ENCODE measurements around the gene PCDH9.
A peak's percentile ranks its signal among the peaks of the same experiment; 100 is the strongest.
"Not testable (repeated sequence)": the region's sequence is repeated elsewhere in the genome, so short reads cannot be mapped to it uniquely, and the experiment has no call there.

Gene PCDH9

DNA sequence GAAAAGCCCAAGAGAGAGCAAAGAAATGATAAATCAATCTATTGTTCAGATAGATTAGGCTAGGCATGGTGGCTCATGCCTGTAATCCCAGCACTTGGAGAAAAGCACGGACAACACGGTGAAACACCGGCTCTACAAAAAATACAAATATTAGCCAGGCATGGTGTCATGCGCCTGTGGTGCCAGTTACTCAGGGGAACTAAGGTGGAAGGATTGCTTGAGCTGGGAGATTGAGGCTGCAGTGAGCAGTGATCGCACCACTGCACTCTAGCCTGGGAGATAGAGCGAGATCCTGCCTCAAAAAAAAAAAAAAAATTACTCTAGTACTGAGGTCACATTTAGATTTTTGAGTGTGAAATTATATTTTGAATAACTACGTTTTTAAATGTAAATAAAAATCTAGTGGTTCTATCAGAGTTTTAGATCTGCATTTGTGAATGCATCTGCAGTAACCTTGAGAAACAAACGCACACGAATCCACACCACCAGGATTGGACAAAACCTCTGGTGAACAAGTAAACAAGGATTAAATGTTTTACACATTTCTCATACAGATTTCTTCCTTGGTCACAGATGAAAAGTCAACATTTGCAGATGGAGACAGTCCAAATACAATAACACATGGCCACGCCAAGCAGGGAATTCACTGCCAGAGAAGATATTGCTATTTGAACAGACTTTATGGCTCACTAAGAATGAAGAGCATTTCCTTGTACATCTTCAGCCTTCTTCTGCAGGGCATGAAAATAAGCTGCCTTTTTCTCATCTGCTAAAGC lies 917.6 kb downstream of the PCDH9 start:
- FAIRE-seq = peak; percentile 92

DNA sequence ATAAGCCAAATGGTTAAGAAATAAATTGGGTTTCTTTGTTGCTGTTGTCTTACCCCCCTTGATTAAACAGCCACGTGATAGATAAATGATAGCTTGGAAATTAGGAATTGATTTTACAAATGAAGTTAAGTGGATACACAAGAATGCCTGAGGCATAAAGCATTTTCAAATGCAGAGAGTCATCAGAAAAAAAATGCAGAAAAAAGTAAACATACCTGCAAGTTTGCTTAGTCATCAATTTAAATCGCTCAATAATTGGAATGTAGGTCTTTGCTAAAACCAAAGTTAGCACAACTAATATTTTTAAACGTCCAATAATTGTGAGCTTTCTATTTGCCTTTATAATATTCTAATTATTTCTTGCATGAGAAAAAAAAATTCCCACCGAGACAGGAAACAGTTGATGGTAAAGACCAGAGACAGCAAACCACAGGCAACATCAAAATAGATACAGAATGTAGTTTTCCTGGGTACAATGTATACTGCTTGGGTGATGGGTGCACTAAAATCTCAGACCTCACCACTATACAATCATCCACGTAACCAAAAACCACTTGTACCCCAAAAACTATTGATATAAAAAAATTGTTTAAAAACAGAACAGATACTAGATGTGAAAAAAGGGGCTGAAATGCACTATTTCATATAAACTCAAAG lies 924.0 kb downstream of the PCDH9 start:
- no peak for FAIRE-seq

DNA sequence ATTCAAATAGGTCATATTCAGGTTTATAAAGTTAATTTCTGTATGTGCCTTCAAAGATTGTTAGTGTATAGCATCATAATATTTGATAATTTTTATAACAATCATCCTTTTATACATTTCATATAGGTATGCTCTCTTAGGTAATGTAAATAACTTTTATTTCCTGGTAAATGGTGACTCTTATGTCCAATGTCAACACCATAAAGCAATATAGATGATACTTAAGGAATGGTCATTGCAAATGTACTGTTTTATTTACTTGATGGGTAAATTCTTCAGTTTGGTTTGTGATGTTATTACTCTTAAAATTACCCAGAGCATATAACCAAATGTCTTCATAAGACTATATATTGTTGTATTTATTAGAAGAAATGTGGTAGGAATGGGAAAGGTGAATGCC lies 928.7 kb downstream of the PCDH9 start:
- FAIRE-seq = no peak

DNA sequence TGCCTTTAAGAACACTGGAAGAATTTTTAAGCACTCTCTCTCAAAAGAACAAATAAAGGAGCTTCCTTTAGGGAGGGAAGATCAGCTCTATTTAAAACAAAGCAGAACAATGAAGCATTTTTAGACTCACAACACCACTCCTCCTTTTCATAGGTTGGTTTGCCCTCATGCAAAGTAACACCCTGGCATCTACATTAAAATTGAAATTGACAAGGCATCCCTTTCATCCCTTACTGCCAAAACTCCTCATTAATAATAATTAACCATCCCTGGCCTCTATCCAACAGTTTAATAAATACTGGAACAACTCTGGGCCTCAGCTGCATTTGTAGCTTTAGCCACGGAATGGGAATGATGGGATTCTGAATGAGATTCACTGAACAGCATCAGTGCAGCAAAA lies 929.1 kb downstream of the PCDH9 start:
- no peak for FAIRE-seq

DNA sequence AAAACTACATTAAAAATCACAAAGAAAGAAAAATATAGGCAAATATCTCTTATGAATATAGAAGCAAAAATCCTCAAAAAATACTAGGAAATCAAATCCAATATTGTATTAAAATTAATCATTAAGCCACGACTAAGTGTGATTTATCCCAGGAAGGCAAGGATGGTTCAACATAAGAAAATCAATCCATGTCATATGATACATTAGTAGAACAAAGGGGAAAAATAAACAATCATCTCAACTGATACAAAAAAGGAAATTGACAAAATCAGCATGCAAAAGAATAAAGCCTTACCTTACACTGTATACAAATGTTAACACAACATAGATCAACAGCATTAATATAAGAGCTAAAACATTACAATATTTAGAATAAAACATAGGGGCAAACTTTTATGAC lies 933.3 kb downstream of the PCDH9 start:
- FAIRE-seq = no peak

DNA sequence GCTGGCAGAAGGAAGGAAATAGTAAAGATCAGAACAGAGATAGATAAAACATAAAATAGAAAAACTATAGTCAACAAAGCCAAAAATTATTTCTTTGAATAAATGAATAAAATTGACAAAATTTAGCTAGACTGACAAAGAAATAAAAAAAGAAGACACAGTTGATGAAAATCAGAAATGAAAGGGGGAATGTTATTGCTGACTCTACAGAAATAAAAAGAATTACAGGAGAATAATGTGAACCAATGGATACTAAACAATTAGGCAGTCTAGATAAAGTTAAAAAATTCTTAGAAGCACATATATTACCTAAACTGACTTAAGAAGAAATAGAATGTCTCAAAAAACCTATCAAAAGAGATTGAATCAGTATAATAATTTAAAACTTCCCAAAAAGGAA lies 933.8 kb downstream of the PCDH9 start:
- FAIRE-seq = no peak

DNA sequence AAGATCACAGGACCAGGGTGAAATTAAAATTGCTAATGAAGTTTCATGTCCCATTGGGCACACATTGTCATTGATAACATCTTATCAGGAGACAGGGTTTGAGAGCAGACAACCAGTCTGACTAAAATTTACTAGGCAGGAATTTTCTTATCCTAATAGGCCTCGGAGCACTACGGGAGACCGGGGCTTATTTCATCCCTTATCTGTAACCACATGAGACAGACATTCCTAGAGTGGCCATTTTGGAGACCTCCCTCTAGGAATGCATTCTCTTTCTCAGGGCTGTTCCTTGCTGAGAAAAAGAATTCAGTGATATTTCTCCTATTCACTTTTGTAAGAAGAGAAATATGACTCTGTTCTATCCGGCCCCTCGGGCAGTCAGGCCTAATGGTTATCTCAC lies 943.3 kb downstream of the PCDH9 start:
- FAIRE-seq = not testable (repeated sequence)

DNA sequence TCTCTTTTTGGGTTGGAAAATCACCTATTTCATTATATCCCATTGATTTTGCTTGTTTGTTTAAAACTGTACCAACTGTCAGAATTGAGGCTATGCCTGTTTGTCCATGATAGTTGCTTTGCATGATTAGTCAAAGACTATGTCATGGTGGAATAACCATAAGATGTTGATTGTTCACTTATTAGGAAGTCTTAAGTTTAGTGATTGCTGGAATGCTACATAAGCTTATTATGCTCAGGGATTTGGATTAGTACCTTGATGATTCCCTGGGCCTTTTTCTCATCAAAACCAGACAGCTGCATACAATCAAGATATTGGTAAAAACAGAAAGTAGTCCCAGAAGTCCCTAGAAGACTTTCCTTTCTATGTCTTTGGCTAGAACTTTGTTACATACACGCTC lies 954.7 kb downstream of the PCDH9 start:
- no peak for FAIRE-seq

DNA sequence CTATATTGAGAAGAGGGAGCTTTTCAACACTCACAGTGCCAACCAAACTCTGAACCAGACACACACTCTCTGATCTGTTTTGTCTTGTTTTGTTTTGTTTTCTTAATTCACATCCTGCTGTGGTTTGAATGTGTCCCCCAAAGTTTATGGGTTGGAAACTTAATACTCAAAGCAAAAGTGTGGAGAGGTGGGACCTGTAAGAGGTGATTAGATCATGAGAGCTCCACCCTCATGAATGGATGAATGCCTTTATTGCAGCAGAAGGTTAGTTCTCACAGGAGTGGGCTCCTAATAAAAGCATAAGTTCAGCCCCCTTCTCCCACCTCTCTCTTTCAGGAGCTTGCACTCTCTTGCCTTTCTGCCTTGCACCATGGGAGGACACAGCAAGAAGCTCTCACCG lies 957.1 kb downstream of the PCDH9 start:
- FAIRE-seq = no peak

DNA sequence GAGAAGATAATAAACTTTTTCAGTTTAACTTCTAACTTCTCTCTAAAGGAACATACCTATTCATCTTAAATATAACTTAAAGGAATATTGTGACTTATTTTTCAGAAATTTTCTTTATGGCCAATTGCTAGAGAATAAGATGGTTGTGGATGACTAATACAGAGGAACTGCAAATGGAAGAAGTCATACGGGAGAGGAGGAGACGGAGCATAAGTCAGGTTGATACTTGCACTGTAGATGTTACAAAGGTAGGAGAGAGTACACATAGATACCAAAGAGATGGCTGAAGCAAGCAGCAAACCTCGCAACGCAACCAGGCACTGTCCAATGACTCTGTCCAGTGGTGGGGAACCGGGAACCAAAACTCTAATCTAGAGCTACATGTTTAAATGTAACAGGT lies 963.4 kb downstream of the PCDH9 start:
- FAIRE-seq = no peak

DNA sequence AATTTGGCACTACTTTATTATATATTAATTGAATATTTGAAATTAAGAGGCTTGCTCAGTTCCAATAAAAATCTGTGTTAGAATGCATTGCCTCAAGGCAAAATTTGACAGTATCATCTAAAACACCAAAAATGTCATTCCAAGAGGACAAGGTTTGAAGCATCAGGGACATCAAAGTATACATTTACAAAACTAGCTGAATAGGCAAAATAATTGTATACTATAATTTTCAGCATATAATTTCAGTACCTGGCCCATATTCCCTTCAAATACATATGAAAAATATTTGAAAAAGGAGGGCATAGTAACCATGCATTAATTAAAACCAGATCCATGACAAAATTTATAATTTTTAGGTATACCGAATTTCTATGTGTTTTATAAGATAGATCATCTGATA lies 963.8 kb downstream of the PCDH9 start:
- no peak for FAIRE-seq

DNA sequence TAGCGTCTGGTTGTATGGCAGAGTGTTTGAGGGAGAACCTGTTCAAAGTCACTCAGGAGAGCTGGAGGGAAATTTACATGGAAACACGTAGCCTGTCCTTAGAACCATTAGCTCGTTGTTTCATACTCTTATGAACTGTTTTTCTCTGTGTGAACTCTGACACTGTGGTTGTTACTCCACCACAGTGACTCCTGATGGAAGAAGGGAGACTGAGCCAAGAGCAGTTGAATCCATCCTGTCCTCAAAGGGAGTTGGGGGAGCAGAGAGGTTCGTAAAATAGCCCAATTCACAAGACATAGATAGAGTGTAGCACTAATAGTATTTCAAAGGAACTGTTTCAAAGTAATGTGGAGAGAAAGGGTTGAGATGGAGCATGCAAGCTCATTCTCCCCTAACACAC lies 964.8 kb downstream of the PCDH9 start:
- no peak for FAIRE-seq

DNA sequence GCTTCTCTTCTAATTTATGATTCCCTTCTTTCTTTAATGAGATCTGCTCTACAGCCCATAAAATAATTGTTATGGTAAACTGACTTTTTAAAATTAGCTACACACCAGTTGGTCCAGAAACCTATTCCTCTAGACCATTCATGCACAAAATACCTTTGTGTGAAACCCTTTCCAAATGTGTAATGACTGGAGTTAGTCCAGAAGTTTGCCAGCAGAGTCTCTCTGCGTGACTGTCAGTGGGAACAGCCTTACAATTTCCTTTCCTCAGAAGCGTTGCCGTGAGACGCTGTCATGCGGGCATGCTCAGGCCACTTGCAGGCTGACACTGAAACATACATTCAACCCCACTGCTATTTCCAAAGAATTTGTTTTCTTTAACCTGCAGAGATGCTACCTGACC lies 965.2 kb downstream of the PCDH9 start:
- FAIRE-seq = no peak

DNA sequence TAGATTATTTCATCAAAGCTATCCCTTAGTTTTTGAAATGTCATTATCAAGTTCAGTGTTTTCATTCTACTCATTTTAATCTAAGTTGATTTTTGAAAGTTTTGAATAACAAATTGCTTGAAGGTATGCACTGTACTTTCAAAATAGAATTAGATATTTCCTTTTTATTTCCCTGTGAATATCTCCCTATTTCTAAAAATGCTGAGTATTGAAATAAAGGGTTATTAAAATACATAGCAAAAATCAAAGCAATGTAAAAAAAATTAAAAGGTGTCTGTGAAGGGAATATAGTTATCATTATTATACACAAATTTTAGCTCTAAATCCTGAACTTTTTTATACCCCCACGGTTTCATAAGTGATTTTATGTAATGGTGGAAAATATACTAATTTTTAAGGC lies 967.8 kb downstream of the PCDH9 start:
- no peak for FAIRE-seq

DNA sequence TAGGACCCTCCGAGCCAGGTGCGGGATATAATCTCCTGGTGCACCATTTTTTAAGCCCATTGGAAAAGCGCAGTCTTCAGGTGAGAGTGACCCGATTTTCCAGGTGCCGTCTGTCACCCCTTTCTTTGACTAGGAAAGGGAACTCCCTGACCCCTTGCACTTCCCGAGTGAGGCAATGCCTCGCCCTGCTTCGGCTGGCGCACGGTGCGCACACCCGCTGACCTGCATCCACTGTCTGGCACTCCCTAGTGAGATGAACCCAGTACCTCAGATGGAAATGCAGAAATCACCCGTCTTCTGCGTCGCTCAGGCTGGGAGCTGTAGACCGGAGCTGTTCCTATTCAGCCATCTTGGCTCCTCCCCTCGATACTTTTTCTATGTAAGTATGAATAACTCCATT lies 970.7 kb downstream of the PCDH9 start:
- not testable (repeated sequence) for FAIRE-seq
